ENCODE results near the gene ITGAD.

The ITGAD gene

GRCh38 chr16:31413381-31413780 is 20.2 kb downstream of the ITGAD start:
- Histone ChIP-seq H3K9me3 (ENCODE audit: insufficient read depth, low read length) (no peaks in the 10 kb centered on the region), H3F3A (ENCODE audit: insufficient read depth) (no peaks in the 10 kb centered on the region), H4K20me1 (ENCODE audit: low read depth, low read length) (no peaks in the 10 kb centered on the region), H3K4me2 (ENCODE audit: low read depth, low read length, poor library complexity, severe bottlenecking) (no peak overlapping the region), H3K27me3 (ENCODE audit: low read length) (no peaks in the 10 kb centered on the region), H2AFZ (ENCODE audit: low read depth, low read length, severe bottlenecking) (no peak overlapping the region), H3K36me3 (ENCODE audit: low read length) (no peaks in the 10 kb centered on the region), H3K4me3 (ENCODE audit: insufficient read depth, low read length, poor library complexity, severe bottlenecking) (no peak overlapping the region), H3K9ac (ENCODE audit: low read length) (no peak overlapping the region), H3K9me2 (replicated peaks; ENCODE audit: insufficient read depth, low read length) (no peaks in the 10 kb centered on the region), H3K79me2 (ENCODE audit: insufficient read depth, low read length) (no peaks in the 10 kb centered on the region), H3K27ac (ENCODE audit: low read depth, low read length) (no peak overlapping the region)
- TF ChIP-seq CTCF (IDR thresholded peaks at IDR 0.05; ENCODE audit: insufficient read depth, low read length, poor library complexity, severe bottlenecking) (no peak), EZH2phosphoT487 (conservative IDR thresholded peaks at IDR 0.05; ENCODE audit: low read length) (no peak)

- Histone ChIP-seq H3K9me3 (ENCODE audit: insufficient read depth, low read length) (no peaks in the 10 kb centered on the region), H3K27ac (ENCODE audit: low read depth, low read length) (no peak overlapping the region), H3K27me3 (ENCODE audit: low read length) (no peaks in the 10 kb centered on the region), H3K4me3 (ENCODE audit: insufficient read depth, low read length, poor library complexity, severe bottlenecking) (no peak overlapping the region), H3F3A (ENCODE audit: insufficient read depth) (no peaks in the 10 kb centered on the region), H4K20me1 (ENCODE audit: low read depth, low read length) (no peaks in the 10 kb centered on the region), H3K36me3 (ENCODE audit: low read length) (no peaks in the 10 kb centered on the region), H3K79me2 (ENCODE audit: insufficient read depth, low read length) (no peaks in the 10 kb centered on the region), H2AFZ (ENCODE audit: low read depth, low read length, severe bottlenecking) (no peak overlapping the region), H3K9me2 (replicated peaks; ENCODE audit: insufficient read depth, low read length) (no peaks in the 10 kb centered on the region), H3K9ac (ENCODE audit: low read length) (no peak overlapping the region), H3K4me2 (ENCODE audit: low read depth, low read length, poor library complexity, severe bottlenecking) (no peak overlapping the region)
- TF ChIP-seq CTCF (IDR thresholded peaks at IDR 0.05; ENCODE audit: insufficient read depth, low read length, poor library complexity, severe bottlenecking), result no peak
- TF ChIP-seq EZH2phosphoT487 (conservative IDR thresholded peaks at IDR 0.05; ENCODE audit: low read length), result no peak
Measured at GRCh38 chr16:31413943-31414342, 20.8 kb downstream of the ITGAD start.

- no peaks in the 10 kb centered on the region for H3K9me2 ChIP-seq (replicated peaks; ENCODE audit: insufficient read depth, low read length)
- H3F3A ChIP-seq (ENCODE audit: insufficient read depth), result no peaks in the 10 kb centered on the region
- H3K27ac ChIP-seq (ENCODE audit: low read depth, low read length), result no peak overlapping the region
- no peak overlapping the region for H3K4me2 ChIP-seq (ENCODE audit: low read depth, low read length, poor library complexity, severe bottlenecking)
- no peak overlapping the region for H2AFZ ChIP-seq (ENCODE audit: low read depth, low read length, severe bottlenecking)
- TF ChIP-seq CTCF (IDR thresholded peaks at IDR 0.05; ENCODE audit: insufficient read depth, low read length, poor library complexity, severe bottlenecking), result no peak
- TF ChIP-seq EZH2phosphoT487 (conservative IDR thresholded peaks at IDR 0.05; ENCODE audit: low read length), result no peak
- H3K4me3 ChIP-seq (ENCODE audit: insufficient read depth, low read length, poor library complexity, severe bottlenecking), result no peak overlapping the region
- no peak overlapping the region for H3K9ac ChIP-seq (ENCODE audit: low read length)
- H3K36me3 ChIP-seq (ENCODE audit: low read length), result no peaks in the 10 kb centered on the region
- no peaks in the 10 kb centered on the region for H3K27me3 ChIP-seq (ENCODE audit: low read length)
- H3K9me3 ChIP-seq (ENCODE audit: insufficient read depth, low read length), result no peaks in the 10 kb centered on the region
- no peaks in the 10 kb centered on the region for H4K20me1 ChIP-seq (ENCODE audit: low read depth, low read length)
- H3K79me2 ChIP-seq (ENCODE audit: insufficient read depth, low read length), result no peaks in the 10 kb centered on the region
Measured at GRCh38 chr16:31414706-31415105, 21.6 kb downstream of the ITGAD start.
